DMS79 treated with DMSO at 0.1 percent for 48 hours (cell line): ENCODE data around the gene SLC25A26.
A peak's percentile ranks its signal among the peaks of the same experiment; 100 is the strongest.
"Not testable (repeated sequence)": the region's sequence is repeated elsewhere in the genome, so short reads cannot be mapped to it uniquely, and the experiment has no call there.

Source experiments
- DNase-seq: peaks from one replicate; lab custom pipeline; 2025; lab: John Stamatoyannopoulos, UW

The SLC25A26 gene

GRCh38 chr3:66270288-66270687 is 49.5 kb downstream of the SLC25A26 start:
- DNase-seq, result no peak

DNA sequence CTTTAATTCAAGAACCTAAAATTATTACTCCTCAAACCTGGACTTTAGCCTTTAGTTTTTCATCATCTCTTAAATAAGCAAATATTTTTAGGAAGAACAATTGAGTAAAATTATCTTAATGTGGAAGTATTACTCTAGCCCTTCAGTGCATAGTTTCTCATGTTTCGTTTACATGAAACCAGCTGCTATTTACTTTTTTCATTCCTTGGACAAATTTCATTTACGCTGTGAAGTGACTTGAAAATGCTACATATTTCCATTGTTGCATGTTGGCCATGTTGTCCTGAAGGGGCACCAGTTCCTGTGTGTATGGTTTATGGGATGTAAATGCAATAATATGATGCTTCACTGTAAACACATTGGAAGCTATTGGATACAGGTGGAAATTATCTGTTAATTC is 49.9 kb downstream of the SLC25A26 start:
- no peak for DNase-seq

DNA sequence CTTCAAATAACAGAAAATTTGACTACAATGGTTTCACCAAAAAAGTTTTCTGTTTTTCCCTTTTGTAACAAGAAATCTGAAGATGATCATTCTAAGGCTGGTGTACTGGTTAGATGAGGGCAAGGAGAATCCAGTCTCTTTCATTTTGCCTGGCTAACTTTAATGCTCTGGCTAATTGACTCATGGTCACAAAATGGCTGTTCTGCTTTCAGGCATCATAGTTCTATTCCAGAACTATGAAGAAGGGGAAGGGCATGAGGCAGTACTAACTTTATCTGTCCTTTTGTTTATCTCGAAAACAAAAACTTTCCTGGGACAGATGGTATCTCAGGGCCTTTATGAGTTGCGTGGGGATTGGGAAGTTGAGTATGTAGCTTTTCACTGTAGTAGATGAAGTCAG is 50.4 kb downstream of the SLC25A26 start:
- no peak for DNase-seq

DNA sequence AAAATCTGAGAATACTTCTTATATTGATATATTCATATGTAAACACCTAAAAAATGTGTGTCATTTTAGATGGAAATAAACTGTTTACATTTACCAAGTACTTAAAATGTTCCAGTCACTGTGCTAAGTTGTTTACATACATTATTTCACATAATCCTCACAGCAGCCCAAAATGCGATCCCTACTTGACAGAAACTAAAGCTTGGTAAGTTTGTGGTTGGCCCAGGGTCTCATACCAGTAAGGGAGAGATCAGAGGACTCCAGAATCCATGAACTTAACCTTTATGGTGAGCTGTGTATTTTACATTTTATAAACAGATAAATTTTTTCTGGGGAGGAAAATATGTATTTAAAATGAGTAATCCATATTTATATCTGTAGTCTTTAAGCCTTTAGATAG is 51.2 kb downstream of the SLC25A26 start:
- DNase-seq, result no peak

GRCh38 chr3:66274837-66275236 is 54.0 kb downstream of the SLC25A26 start:
- not testable (repeated sequence) for DNase-seq

DNA sequence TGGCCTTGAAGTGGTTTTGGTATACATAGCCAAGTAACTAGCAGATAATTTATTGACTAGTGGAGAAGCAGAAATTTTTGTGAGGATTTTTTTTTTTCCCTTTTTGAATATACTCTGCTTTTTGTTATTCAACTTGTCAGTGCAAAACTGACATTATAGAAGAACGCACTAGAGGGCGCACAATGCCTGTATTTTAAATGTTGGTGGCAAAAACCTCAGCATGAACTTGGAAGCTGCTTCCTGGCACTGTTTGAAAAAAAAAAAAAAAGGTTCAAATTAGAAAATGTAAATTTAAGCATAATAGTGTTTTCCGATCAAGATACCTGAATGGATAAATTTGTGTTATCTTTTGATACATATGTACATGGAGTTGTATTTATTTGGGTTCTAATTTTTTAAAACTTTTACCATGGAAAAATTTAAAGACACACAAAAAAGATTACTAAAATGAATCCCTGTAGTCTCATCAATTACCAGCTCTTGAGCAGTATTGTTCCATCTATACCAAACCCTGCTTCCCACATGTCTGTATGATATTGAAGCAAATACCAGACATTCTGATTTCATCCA is 56.0 kb downstream of the SLC25A26 start:
- peak; percentile 27 for DNase-seq

DNA sequence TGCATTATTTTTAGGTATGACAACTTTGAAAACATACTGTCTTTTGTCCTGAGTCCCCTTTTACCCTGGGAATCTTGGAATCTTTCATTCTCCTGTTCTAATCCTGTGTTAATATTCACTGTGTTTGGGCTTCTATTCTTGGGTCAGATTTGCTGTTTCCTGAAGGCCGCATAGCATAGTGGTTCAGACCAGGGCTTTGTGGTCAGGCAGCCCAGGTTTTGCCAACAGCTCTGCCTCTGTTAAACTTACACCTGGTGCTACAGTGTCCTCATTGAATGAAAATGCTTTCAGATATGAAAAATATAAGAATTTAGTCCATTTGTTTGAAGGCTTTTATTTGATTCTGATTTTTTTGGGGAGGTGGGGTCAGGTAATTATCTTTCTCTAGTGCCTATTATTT is 58.4 kb downstream of the SLC25A26 start:
- DNase-seq, result no peak

DNA sequence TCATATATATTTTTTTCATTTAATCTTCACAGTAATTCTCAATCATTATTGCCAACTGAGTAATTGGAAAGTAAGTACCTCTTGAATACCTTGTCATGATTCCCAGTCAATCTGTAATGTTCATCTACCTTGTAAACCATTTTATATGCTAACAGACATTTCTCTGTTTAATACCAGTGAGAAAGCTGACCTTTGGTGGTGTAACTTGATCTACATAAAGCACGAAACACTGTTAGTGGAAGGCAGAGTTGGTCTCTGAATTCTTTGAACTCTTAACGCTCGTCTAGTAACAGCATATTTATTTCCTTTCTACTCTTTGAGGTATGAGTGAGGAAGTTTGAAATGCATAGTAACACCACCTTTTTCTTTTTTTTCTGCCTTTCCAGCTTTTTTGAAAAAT is 59.5 kb downstream of the SLC25A26 start:
- no peak for DNase-seq

DNA sequence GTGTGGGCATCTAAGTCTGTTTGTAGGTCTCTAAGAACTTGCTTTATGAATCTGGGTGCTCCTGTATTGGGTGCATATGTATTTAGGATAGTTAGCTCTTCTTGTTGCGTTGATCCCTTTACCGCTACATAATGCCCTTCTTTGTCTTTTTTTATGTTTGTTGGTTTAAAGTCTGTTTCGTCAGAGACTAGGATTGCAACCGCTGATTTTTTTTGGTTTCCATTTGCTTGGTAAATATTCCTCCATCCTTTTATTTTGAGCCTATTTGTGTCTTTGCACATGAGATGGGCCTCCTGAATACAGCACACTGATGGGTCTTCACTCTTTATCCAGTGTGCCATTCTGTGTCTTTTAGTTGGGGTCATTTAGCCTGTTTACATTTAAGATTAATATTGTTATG is 71.1 kb downstream of the SLC25A26 start:
- DNase-seq, result not testable (repeated sequence)

- DNase-seq, result no peak
Measured at GRCh38 chr3:66297260-66297873, 76.6 kb downstream of the SLC25A26 start.

DNA sequence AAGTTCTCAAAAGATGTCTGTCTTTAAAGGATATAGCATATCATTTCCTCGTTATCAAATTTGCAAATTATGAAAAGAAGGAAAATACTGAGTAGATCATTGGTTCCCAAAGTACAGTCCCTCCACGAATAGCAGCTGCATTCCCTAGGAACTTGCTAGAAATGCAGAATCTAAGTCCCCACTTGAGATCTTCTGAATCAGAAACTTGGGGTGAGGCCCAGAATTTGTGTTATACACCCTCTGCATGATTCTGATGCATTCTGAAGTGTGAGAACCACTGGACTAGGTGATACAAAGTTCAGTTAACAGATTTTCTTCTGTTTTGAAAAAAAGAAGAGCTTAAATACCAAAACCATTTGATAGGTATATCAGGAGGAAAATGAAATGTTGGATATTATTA is 77.1 kb downstream of the SLC25A26 start:
- DNase-seq, result no peak

DNA sequence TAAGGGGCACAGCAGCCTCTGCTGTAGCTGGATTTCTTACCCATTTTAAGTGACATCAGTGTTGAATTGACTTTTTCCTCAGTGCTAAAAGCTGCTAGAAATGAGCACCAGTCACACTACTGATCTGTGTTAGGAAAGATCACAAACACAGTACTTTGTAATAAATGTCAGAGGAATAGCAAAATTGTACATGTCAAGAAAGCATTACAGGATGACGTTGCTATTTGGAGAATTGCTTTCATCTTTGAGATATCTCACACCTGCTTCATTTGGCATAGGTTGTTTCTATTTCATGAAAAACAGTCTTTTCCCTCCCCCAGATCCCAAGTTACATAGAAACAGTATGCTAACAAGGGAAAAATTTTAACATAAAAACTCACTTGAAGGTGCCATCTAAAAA is 77.8 kb downstream of the SLC25A26 start:
- DNase-seq, result no peak

DNA sequence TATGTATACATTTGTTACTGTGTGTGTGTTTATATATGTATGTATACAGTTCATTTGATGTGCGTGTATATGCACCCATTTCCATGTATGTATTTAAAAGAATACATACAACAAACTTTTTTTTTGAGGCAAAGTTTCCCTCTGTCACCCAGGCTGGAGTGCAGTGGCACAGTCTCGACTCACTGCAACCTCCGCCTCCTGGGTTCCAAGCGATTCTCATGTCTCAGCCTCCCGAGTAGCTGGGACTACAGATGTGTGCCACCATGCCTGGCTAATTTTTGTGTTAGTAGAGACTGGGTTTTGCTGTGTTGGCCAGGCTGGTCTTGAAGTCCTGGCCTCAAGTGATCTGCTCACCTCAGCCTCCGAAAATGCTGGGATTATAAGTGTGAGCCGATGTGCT is 78.3 kb downstream of the SLC25A26 start:
- not testable (repeated sequence) for DNase-seq

- no peak for DNase-seq
Measured at GRCh38 chr3:66299891-66300290, 79.1 kb downstream of the SLC25A26 start.

DNA sequence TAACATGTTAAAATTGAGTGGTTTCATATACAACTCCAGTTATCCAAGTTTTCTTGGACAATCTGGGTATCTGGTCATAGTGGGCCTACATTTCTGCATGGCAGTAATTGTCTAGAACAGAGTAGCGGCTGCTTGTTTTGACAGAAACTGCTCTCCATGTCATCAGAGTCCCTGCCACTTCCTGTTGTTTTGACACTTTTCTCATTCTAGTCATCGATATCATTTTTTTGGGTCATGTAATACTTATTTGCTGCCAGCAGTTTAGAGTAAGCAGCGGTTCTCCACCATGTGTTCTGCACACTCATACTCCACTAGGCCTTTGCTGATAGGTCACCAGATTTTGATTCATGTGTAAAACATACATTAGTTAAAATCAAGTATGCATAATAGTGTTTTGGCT is 81.5 kb downstream of the SLC25A26 start:
- no peak for DNase-seq

GRCh38 chr3:66303491-66303901 is 82.7 kb downstream of the SLC25A26 start:
- DNase-seq, result no peak

- DNase-seq, result no peak
Measured at GRCh38 chr3:66304293-66304692, 83.5 kb downstream of the SLC25A26 start.

GRCh38 chr3:66306086-66306485 is 85.3 kb downstream of the SLC25A26 start:
- not testable (repeated sequence) for DNase-seq

DNA sequence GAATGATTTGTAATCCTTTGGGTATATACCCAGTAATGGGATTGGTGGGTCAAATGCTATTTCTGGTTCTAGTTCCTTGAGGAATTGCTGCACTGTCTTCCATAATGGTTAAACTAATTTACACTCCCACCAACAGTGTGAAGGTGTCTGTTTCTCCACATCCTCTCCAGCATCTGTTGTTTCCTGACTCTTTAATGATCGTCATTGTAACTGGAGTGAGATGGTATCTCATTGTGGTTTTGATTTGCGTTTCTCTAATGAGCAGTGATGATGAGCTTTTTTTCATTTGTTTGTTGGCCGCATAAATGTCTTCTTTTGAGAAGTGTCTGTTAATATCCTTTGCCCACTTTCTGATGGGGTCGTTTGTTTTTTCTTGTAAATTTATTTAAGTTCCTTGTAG is 86.2 kb downstream of the SLC25A26 start:
- not testable (repeated sequence) for DNase-seq

GRCh38 chr3:66312039-66312438 is 91.2 kb downstream of the SLC25A26 start:
- no peak for DNase-seq

- no peak for DNase-seq
Measured at GRCh38 chr3:66314455-66314854, 93.7 kb downstream of the SLC25A26 start.

DNA sequence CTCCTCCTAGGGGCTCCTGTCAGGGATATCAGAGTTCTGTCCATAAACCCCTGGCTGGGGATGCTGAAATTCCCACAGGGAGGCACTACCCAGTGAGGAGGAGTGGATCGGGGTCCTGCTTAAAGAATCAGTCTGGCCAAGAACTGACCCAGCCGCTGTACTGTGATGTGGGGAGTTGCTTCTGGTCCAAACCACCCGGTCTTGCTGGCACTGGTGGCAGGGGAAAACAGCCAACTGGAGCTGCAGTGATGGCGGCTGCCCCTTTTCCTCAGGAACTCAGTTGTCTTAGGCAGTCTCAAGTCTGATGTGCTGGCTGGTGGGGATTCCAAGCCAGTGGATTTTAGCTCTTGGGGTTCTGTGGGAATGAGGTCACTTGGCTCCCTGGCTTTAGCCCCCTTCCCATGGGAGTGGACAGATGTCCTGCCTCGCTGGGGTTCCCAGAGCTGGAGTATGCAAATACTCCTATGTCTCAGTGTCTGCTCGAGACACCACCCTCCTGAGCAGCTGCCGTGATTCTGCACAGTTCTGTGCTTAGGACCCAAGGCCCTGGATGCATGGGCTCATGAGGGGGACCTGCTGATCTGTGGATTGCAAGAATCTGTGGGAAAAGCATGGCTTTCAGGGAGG is 97.1 kb downstream of the SLC25A26 start:
- DNase-seq, result no peak

DNA sequence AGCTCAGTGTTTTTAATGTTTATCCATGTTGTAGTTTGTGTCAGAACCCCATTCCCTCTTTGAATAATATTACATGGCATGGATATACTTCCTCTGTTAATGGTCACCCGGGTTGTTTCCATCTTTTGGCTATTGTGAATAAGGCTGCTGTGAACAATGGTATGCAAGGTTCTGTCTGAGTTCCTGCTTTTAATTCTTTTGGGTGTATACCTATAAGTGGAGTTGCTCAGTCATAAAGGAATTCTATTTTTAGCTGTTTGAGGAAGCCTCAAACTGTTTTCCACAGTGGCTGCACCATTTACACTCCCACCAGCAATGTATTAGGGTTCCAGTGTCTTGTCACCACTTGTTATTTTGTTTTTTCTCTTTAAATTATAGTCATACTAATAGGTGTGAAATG is 99.6 kb downstream of the SLC25A26 start:
- no peak for DNase-seq

- no peak for DNase-seq
Measured at GRCh38 chr3:66322436-66322835, 101.6 kb downstream of the SLC25A26 start.
